HL-60/S4 treated with retinoic acid at 250 ng/mL for 4 days and 3 days (cell line): ENCODE data around the gene SRSF2.
"Not testable (repeated sequence)": the region's sequence is repeated elsewhere in the genome, so short reads cannot be mapped to it uniquely, and the experiment has no call there.

ENCODE experiments used
- in situ Hi-C: fragments of 300-500 bp; cut with MboI; formaldehyde crosslinking; loops from 2 replicates; pipeline ENCODE4 v1.7.0; 2022; ENCODE audit warnings: low sequenced_read_pairs

The SRSF2 gene, protein sequence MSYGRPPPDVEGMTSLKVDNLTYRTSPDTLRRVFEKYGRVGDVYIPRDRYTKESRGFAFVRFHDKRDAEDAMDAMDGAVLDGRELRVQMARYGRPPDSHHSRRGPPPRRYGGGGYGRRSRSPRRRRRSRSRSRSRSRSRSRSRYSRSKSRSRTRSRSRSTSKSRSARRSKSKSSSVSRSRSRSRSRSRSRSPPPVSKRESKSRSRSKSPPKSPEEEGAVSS

DNA sequence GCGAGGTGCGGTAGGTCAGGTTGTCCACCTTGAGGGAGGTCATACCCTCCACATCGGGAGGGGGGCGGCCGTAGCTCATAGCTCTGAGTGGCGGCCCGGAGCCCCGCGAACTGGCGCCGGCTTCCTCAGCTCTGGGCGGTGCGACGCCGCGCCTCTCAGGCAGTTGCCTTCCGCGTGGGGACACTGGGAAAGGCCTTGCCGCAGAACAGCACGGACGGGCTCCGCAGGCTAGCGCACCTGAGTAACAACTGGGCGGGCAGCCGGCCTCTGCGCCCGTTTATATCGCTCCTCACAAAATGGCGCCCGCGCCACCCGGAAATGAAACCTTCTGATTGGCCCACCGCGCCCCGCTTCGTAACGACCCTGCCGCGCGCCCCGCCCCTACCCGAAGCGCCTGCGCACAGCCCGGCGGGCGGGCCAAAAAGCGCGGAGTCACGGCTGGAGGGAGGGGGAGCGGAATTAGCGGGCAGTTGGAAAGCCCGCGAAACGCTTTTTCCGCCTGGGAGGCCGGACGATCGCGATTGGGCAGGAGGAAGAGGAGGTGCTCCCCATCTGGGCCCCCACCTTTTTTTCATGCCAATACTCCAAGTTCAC is at the start of gene SRSF2:
TSS of gene SRSF2 (minus strand) at position 250 of the 594 bp plus-strand sequence. CDS start at position 79, 171 bp downstream.
- in situ Hi-C loops: no loop called here

DNA sequence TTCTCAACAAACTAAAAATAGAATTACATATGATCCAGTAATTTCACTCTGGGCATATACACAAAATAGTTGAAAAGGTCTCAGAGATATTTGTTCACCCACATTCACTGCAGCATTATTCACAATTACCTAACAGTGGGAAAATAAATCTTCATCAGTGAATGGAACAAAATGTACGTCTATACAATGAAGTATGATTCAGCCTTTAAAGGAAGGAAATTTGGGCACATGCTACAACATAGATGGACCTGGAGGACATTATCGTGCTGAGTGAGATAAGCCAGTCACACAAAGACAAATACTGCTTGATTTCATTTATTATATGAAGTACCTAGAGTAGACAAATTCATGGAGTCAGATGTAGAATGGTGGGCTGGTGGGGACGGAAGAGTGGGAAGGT is 47.8 kb upstream of the SRSF2 start:
- in situ Hi-C loops: no loop called here

DNA sequence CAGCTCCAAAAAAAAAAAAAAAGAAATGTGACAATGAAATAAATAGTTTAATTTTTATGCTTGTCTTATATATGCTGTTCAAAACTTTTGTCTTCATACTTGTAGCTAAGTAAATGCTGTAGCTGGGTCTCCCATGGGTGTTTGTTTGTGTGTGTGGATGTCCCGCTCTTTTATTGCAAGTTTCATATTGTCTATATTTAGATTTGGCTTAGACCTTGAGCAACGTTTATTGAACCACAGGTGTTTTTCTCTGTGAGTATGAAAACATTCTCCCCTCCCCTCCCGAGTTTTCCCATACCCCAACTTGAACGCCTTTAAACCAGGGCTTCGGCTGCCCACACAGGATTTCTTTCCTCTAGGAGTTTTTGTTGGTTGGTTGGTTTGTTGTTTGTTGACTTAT is 46.0 kb upstream of the SRSF2 start:
- in situ Hi-C loops: no loop called here

DNA sequence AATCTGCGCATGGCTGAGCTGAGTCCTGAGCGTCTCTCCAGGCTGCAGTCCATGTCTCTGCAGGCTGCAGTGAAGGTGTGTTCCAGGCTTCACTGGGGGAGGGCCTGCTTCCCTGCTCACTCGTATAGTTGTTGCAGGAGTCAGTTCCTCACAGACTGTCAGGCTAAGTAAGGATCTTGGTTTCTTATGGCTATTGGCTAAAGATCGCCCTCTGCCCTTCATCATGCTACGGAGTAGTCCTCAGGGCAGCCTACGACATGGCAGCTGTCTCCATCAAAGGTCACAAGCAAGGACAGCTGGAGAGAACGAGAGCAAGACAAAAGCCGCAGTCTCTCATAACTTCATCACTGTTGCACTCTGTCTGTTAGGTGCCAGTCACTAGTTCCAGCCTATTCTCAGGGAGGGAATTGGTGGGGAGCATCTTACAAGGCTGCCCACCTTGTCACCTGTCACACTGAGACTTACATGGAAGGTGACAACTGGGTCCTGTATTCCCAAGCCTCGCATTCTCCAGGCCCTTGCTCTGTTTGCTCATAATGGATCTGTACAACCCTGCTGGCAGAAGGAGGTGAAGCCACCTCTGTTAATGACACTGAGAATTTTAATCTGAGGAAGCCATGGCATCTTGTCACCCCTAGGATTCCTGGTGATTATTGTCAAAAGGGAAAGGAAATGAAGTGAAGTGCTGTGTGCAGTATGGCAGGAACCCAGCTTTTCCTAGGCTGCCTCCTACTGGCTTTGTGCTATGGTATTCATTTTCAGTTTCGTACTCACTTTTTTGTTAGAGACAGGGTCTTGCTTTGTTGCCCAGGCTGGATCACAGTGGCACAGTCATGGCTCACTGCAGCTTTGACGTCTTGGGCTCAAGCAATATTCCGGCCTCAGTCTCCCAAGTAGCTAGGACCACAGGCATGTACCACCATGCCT is 44.2 kb upstream of the SRSF2 start:
- in situ Hi-C loops: no loop called here

DNA sequence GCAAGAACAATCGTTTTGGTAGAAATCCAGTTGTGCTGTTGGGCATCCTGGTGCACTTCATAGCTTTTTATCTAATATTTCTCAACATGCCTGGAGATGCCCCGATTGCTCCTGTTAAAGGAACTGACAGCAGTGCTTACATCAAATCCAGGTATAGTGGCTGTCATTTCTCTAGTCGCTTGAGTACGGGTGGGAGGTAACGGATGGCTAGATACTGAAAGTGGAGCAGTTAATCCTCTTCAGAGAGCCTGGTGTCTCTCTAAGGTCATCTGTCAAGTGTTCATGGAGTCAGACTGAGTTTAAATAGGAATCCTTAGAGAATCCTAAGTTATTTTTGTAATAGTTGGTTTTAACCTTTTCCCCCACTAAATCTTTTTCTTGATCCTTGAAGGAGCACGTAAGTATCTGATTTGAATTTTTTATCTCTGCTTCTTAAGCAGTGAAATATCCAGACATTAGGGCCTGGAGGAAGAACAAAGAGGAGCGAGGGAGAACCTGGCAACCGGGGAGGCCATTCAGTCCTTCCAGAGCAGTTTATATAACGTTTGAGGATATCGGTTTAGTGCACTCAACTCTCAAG is 38.0 kb upstream of the SRSF2 start:
- in situ Hi-C loops: no loop called here

DNA sequence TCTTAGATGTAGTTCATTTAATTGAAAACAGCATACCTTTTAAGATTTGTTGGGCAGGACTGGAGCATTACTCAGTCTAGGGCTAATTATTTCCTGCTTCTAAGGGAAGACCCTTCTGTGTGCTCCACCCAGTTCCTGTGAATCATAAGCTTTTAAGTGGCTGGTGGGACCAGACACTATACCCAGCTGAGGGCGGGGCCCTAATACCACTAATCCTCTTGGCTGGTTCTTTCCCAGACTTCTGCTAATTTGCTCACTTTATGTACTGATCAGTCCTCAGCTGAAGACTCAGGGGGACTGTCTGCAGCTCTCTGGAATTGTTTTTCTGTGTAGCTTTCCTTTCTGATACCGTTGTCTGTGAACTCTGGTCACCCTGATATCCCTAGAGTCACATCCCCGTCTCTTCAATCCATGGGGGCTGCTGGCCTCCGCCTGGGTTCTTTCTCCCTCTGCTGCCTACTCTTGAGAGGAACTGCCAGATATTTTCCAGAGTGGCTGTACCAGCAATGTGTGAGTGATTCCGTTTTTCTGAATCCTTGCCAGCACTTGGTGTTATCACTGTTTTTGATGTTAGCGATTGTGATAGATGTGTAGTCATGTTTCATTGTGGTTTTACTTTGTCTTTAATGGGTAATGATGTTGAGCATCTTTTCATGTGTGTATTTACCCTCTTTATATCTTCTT is 35.9 kb upstream of the SRSF2 start:
- in situ Hi-C loops: no loop called here

DNA sequence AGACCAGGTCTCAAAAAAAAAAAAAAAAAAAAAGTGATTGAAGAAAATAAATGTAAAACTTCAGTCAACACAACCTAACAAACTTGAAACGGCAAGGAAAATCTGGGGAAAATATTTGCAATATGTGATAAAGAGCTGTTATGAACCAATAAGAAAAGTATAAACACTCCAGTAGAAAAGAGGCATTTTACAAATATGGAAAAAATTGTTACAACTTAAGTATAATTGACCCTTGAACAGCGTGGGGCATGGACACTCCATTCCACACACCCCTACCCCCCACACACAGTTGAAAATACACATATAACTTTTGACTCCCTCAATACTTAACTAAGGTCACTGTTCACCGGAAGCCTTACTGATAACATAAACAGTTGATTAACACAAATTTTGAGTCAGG is 21.4 kb upstream of the SRSF2 start:
- in situ Hi-C loops: no loop called here

DNA sequence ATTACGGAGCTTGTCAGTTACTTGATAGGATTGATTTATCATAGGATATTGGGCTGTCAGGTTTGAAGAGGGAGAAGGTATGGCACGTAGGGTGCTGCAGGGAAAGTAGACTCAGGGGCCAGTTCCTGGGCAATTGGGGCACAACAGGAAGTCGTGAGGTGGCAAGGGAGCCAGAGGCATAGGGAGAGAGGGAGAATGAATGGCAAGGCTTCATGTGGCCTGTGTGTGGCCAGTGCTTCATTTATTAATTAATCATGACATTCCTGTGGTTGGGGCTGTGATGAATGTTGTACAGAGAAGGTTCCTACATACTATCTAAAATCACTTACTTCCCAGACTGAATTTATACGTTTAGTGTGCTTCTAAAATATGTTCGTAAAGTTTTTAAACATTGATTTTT is 20.1 kb upstream of the SRSF2 start:
- in situ Hi-C loops: no loop called here

DNA sequence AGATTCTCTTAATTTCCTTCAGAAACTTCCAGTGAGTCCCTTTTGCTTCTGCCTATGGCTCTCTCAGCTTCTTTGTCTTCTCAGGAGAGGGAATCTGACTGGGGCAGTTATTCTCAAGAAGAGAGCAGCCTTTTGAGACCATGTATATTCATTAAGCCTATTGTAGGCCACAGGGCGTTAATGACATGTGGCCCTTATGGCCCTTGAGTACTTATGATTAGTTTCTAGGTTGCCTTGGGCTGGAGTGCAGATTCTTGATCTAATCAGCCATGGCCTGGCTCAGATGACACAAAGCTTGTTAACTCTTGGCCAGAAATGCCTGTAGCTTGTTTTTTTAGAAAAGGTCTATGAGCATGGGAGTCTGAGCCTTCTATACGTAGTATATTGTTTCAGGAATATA is 18.2 kb upstream of the SRSF2 start:
- in situ Hi-C loops: no loop called here

DNA sequence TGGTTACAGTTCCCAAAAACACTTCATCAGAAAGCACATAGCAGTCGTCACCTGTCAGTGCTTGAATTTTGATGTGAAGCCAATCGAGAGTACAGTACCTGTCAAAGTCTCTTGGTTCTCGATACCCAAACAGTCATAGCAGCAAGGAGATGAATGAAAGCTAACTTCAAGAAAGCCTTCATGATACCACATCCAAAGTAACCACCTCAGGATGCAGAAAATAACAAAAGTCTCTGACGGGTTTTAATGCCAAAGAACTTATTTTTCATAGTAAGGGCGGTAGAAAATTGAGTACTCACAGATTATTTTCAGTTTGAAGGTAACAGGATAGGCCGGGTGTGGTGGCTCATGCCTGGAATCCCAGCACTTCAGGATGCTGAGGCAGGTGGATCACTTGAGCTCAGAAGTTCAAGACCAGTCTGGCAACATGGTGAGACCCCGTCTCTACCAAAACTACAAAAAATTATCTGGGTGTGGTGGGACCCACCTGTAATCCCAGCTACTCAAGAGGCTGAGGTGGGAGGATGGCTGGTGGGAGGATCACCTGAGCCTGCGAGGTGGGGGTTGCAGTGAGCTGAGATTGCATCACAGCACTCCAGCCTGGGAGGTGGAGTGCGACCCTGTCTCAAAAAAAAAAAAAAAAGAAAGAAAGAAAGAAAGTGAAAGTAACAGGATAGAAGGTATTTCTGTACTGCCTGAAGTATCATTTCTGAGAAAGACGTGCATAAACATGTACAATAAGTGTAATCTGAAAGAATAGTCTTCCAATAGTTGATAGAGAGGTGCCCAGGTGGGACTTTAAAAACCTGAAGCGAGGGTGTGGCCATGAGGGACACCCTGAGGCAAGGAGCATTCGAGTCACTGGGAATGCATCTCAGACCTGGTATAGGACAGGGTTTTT is 16.2 kb upstream of the SRSF2 start:
- in situ Hi-C loops: no loop called here

DNA sequence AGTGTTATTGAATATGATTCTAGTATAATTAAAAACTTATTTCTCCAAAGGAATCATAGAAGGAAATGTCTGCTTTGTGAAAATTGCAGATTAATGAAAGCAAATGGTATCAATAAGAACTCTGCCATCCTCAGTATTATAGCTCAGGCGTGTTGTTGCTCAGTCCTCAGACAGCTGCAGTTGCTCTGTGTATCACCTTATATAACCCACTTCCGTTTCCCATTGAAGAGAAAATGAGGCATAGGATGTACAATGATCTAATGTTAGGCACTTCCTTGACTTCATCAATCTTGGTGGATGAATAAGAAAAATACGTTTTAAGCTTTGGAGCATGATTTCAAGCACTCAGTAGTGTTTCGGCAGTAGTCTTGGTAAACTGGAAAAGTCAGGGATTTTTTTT is 14.9 kb upstream of the SRSF2 start:
- in situ Hi-C loops: no loop called here

DNA sequence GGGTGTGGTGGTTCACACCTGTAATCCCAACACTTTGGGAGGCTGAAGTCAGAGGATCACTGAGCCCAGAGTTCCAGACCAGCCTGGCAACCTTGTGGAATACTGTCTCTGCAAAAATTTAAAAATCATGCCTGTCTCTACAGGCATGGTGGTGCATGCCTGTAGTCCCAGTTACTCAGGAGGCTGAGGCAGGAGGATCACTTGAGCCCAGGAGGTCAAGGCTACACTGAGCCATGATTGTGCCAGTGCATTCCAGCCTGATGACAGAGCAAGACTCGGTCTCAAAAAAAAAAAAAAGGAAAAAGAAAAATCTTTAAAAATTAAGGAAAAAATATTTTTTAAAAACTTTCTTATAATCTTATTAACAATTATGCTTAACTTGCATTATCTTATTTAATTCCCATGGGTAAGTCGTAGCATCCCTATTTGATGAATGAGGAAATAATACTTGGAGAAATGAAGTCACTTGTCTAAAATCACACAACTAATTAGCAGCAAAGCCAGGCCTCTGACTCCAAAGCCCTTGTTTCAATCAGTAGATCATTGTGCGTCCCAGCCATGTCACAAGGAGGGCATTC is 14.4 kb upstream of the SRSF2 start:
- in situ Hi-C loops: no loop called here

DNA sequence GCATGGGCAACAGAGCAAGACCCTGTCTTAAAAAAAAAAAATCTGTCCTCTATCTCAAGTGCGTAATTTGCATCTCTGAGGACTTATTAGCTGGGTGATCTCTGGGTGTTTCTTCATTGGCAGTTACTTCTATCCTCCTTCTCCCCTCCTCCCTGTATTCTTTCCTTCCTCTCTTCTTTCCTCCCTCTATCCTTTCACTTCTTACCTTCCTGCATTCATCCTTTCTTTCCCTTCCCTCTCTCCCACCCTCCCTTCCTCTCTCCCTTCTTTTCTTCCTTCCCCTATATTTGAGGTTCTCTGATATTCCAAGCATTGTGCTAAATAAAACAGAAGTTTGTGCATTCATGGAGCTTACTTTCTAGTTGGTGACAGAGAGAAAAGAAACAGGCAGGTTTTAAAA is 11.5 kb upstream of the SRSF2 start:
- in situ Hi-C loops: no loop called here

DNA sequence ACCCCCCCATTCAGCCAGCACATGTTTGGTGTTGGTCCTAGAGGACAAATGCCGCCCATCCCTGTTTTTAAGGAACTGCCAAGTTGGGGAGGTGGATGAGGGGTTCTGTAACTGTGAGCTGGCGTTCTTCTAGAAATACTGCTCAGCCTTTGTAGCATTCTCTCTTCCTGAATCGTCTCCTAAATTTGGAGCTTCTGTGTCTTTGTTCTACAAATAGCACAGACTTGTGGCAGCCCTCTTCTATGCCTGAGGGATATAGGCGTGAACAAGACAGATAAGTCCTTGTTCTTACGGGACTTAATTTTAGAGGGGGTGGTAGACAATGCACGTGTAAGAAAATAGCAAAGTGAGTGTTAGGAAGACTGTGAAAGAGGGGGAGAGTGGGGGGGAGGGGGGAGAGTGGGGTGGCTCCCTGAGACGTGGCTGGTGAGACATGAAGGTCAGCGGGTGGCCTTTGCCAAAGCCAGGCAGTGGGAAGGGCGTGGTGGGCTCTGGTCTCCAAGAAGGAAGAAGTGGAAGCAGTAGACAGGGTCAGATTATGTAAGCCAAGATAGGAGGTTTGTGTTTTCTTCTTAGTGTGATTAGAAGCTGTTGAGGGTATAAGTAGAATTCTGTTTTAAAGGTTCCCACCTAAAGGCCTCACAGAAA is 10.7 kb upstream of the SRSF2 start:
- in situ Hi-C loops: no loop called here

DNA sequence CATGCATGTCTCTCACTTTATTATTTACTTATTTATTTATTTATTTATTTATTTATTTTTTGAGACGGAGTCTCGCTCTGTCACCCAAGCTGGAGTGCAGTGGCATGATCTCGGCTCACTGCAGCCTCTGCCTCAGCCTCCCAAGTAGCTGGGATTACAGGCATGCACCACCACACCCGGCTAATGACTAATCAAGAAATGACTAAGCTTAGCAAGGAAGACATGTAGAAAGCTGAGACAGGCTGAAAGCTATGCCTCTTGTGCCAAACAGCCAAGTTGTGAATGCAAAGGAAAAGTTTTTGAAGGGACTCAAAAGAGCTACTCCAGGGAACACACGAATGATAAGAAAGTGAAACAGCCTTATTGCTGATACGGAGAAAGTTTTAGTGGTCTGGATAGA is 8.7 kb upstream of the SRSF2 start:
- in situ Hi-C loops: not testable (repeated sequence)

DNA sequence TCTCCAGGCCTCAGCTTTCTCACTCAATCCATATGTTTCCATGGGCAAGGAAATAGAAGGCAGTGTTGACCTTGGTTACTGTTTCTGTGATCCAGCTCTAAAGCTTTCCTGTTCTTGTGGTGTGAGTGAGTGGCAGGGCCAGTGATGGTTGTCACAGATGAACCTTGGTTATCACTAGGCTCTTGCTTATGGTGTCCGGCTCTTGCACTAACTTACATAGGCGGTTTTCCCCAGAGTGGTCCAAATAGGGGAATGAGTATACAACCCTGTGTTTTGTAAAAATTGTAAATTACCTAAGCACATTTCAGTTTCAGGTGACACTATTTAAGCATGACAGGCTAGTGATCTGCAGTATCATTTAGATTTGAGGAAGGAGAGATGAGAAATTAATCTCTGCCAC is 7.6 kb upstream of the SRSF2 start:
- in situ Hi-C loops: no loop called here

DNA sequence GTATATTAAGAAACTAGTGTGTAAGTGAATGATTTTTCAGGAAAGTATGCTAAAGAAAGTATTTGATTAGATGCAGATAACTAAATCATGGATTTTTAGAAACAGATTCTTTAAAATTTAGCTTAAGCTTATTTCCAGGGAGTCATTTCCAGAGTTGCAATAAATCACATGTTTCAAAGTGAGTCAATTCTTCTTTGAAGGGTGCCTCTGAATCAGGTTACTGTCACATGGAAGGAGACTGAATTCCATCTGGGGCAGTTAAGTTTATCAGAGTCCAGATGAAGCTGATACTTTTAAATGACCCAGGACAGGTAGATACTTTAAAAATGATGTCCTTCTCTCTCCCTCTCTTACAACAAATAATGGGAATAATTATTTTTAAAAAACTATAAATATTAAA is 5.8 kb upstream of the SRSF2 start:
- in situ Hi-C loops: no loop called here

DNA sequence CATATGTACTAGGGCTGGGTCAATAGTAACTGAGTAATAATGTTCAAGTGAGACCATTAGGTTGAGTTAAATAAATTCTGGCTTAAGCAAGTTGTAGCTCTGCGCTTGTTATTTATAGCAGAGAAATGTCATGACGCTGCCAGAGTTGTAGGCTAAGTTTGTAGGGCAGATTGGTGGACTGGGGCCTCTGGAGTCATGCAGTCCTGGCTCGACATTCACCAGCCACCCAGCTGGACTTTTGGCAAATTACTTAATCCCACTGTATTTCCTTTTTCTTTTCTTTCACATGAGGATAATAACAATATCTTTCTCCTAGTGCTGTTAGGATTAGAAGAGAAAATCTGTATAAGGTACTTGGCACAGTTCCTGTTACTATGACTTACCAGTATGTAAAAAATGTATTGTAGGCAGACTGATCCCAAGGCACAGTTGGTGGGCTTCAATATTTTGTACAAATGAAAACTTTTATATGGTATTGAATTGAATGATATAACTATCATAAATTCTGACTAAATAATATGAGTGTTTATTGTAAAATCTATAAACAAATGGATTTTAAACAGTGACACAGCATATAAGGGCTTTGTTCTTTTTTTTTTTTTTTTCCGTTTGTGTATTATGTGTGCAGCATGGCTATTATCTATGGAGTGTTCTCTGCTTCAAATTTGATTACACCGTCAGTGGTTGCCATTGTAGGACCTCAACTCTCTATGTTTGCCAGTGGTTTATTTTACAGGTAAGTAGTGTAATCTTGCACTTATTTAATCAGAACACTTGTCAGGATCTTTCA is 3.4 kb upstream of the SRSF2 start:
- in situ Hi-C loops: no loop called here
